Smooth muscle cell of the brain vasculature (primary cell): ENCODE results near the gene ABL1.
A peak's percentile ranks its signal among the peaks of the same experiment; 100 is the strongest.

Source experiments
- DNase-seq: peaks from one replicate; pipeline ENCODE4 v3.0.0-alpha.2; 2012; ENCODE audit warnings: low read depth, low spot score

Gene ABL1

DNA sequence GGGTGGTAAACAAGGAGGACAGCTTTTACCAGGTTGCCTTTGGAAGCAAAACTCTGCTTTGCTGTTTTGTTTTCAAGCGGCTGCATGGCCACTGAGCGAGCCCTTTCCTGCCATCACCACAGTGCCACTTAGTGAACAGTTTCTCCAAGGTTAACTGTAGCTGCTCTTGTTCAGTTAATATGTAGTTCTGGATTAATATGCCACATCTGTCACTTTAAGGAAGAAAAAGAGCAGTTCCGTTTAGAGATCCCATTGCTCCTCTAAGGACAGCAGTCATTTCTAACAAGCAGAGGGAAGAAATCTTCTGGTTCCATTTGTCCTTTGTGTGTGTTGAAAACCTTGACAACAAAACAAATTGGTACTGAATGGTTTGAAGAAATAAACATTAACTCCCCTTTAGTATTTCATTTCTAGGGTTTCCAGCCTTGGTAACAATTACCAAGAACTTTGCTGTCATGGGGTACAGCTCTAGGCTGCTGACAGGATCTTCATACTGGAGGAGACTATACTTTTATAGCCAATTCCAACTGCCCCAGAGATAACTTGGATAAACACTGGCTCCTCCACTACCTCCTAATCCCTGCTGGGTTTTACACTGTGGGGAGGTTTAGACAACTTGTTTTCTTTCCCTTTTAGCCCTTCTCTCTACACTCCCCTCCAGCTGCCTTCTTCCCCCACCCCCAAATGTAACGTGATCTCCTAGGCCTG is 10.3 kb upstream of the ABL1 start:
- peak; percentile 89 for DNase-seq

DNA sequence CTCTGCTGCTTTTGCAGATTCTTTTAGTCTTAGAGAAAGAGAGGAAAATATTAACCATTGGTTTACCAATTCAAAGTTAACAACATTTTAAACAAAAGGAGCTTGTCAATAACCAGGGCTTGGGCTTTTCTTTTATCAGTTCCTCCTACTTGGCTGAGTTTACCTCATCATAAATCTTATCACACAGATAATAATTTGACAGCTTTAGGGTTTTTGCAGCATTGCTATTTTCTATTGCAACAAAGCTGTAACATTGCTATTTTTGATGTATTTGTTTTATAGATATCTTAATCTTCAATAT is 9.8 kb upstream of the ABL1 start:
- DNase-seq: no peak

- no peak for DNase-seq
Observed at GRCh38 chr9:130825809-130826208, 9.2 kb upstream of the ABL1 start.

DNA sequence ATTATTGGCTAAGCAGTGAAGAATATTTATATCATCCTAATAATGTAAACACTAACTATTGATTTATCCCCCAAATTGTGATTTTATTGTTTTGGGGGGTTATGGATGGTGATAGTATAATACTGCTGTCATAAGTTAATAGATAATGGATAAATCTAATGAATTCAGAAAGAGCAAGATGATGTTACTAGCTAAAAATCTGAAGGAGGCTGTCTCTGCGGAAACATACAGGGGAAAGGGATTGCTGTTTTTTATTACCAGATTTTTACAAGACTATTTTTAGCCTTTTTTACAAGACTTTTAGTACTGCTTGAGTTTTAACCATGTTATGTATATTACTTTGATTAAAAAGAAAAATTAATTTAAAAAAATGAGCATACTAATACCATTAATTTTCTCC is 5.3 kb upstream of the ABL1 start:
- DNase-seq: no peak

DNA sequence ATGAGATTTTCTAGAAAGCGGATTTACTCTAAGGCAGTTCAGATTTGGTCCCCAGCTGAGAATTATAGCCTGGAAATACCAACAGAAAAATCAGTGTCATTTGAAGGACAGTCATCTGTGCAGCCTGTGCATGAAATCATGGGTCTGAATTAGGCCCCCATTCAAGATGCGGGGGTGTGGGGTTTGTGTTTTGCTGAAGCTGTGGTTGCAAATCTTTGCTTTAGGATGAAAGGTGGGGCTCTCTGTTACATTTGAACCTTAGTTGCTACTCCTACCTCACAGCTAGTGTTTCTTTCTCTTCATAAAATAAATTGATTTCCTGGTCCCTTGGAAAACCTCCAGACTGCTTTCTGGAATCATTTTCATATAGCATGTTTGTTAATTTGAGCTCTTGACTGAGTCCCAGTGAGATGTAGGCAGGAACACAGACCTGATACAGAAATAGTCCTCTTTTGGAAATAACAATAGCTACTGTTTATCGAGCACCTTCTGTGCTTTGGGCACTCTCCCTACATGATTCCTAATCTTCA is 4.8 kb upstream of the ABL1 start:
- DNase-seq: no peak

- DNase-seq: no peak
Observed at GRCh38 chr9:130831077-130831476, 4.0 kb upstream of the ABL1 start.

GRCh38 chr9:130833031-130833990 is 1.7 kb upstream of the ABL1 start:
- DNase-seq: no peak

GRCh38 chr9:130835441-130836298 is 616 bp downstream of the ABL1 start:
- DNase-seq: no peak

- DNase-seq: no peak
Observed at GRCh38 chr9:130837002-130837511, 2.0 kb downstream of the ABL1 start.

DNA sequence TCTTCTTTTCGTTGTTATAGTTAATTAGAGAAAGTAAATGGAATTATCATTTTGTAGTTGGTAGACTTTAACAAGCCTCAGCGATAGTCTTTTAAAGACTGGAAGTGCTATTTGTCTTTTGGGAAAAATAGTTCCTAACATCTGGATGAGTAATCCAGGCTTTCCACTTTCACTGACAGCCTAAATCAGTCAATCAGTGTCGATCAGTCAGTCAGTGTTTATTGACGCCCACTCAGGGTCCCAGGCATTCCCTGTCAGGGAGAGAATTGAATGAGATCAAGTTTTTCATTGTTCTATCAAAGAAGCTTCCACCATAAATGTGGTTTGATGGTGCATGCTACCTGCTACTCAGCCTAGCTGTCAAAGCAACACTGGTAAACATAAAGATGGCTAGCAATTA is 2.6 kb downstream of the ABL1 start:
- DNase-seq: no peak

GRCh38 chr9:130839132-130840111 is 4.4 kb downstream of the ABL1 start:
- no peak for DNase-seq

DNA sequence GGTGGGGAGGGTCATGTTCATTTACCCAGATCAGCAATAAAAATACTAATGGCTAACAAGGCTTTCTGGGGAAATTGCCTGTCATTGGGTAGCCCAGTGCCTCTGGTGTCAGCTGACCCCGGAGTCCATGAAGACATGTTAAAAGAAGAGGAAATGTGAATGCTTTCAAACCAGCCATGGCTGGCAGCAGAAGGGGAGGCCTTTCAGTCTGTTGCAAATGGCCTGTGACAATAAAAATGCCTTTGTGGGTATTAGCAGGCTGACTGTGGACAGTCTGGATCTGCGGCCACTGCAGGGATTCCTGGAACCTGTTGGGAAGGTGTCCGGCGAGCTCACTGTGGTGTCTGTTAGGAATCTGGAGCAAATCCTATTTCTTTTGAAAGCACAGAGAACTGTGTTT is 7.5 kb downstream of the ABL1 start:
- no peak for DNase-seq

DNA sequence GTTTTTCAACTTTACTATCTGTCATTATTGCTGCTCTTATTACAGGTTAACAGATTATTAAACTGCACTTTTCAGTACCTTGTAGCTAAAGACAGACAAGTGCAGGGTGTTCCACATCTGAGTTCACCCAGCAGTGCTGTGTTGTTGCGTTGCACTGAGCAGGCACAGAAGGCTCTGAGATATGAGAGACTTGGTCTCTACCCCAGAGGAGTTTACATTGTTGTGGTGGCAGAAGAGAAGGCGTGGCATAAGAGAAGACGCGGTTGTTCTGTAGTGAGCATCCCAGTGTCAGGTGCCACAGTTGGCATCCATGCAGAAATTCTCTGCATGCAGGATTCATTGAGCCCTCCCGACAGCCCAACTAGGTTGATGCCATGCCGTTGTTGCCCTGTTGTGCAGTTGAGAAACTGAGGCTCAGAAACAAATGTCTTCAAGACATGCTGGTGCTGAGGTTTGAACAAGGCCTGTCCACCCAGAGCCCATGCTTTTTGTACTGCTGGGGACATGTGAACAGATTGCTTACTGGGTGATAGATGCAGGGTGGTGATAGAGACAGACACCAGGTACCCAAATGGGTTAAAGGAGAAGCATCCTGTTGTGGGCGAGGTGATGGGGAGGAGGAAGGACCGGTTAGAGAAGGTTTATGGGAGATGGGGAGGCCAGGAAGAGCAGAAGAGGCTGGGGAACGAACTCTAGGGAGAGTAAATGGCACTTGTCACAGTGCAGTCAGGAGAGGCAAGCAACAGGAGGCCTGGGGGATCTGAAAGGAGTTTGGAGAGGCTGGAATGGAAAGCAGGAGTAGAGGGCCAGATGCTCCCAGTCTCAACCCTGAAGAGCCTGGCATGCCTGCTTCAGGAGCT is 8.2 kb downstream of the ABL1 start:
- DNase-seq: no peak

DNA sequence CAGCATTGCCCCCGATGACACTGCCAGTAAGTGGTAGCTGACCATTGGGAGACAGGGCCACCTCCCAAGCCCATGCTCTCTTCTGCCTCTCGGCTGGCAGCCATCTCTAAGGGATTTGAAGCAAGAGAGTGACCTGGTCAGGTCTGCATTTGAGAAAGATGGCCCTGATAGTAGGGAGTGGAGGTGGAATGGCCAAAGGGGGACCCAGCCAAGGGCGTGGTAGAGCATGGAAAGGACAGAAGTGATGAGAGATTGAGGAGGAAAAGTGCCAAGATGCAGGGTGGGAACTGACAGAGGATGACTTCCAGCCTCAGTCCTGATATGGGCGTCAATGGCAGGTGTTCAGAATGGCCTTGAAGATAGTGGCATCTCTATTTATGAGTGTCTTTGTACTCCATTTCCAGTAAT is 9.0 kb downstream of the ABL1 start:
- no peak for DNase-seq

DNA sequence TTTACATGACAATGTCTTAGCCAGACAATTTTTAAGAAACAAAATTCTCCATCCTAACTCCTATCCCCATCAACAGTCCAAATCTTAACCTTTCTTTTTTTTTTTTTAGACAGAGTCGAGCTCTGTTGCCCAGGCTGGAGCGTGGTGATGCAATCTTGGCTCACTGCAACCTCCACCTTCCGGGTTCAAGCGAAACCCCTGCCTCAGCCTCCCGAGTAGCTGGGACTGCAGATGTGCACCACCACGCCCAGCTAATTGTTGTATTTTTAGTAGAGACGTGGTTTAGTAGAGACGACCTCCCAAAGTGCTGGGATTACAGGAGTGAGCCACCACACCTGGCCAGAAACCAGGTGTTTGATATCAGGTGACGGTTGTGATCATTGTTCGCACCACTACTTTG is 10.2 kb downstream of the ABL1 start:
- no peak for DNase-seq

- no peak for DNase-seq
Observed at GRCh38 chr9:130845901-130846481, 10.9 kb downstream of the ABL1 start.

GRCh38 chr9:130846487-130847305 is 11.6 kb downstream of the ABL1 start:
- DNase-seq: no peak
